ENCODE data around the gene PTGER4. TPM values are rescaled to one million over a fixed set of nuclear protein-coding genes. Genes with fewer than 3 reads are reported as not detected.

The PTGER4 gene
- total RNA-seq, 1 donor from 2014 or later: 73.3 TPM

DNA sequence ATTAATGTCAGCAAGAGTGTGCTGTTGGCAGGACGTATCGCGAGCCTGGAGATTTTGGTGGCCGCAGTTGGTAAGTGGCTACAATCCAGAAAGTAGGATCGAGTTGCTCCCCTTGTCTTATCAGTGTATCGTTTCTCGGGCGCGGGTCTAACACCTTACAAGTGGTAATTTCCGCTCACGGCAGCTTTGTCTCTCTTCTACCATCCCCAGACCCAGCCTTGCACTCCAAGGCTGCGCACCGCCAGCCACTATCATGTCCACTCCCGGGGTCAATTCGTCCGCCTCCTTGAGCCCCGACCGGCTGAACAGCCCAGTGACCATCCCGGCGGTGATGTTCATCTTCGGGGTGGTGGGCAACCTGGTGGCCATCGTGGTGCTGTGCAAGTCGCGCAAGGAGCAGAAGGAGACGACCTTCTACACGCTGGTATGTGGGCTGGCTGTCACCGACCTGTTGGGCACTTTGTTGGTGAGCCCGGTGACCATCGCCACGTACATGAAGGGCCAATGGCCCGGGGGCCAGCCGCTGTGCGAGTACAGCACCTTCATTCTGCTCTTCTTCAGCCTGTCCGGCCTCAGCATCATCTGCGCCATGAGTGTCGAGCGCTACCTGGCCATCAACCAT, 1.1 kb downstream of the PTGER4 start:
- H3K9me3 Mint-ChIP-seq: no peaks in the 10 kb centered on the region
- DNase-seq: peak; percentile 36
- TF ChIP-seq, protein P1, sequence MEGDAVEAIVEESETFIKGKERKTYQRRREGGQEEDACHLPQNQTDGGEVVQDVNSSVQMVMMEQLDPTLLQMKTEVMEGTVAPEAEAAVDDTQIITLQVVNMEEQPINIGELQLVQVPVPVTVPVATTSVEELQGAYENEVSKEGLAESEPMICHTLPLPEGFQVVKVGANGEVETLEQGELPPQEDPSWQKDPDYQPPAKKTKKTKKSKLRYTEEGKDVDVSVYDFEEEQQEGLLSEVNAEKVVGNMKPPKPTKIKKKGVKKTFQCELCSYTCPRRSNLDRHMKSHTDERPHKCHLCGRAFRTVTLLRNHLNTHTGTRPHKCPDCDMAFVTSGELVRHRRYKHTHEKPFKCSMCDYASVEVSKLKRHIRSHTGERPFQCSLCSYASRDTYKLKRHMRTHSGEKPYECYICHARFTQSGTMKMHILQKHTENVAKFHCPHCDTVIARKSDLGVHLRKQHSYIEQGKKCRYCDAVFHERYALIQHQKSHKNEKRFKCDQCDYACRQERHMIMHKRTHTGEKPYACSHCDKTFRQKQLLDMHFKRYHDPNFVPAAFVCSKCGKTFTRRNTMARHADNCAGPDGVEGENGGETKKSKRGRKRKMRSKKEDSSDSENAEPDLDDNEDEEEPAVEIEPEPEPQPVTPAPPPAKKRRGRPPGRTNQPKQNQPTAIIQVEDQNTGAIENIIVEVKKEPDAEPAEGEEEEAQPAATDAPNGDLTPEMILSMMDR (IDR thresholded peaks at IDR 0.05): no peak
- H3K4me1 Mint-ChIP-seq: peaks cover 62% of the 10 kb centered on the region
- no peak for ATAC-seq (ENCODE audit: low read depth)
- intact Hi-C loops (cut with micrococcal nuclease): loop anchor here (1.0 to 5.0 kb wide), 5 partner anchors 116 to 529 kb away; partner anchors contain the start of gene RPL37
- H3K27me3 Mint-ChIP-seq: no peaks in the 10 kb centered on the region
- ChIA-PET CTCF (interaction anchor here (1.3 to 4.9 kb wide), 5 partner anchors 10 to 732 kb away, joined by 3 to 20 read pairs (median 7); no protein-coding TSS in a partner anchor), POLR2A (interaction anchor here (0.6 to 3.9 kb wide), 13 partner anchors 10 to 313 kb away, joined by 3 to 32 read pairs (median 6); partner anchors contain the start of gene RPL37)
- peaks cover 58% of the 10 kb centered on the region for H3K36me3 Mint-ChIP-seq (ENCODE audit: low read depth)
- peak overlapping the region; percentile 98 for H3K4me3 Mint-ChIP-seq
- peak overlapping the region; percentile 92 for H3K27ac Mint-ChIP-seq

DNA sequence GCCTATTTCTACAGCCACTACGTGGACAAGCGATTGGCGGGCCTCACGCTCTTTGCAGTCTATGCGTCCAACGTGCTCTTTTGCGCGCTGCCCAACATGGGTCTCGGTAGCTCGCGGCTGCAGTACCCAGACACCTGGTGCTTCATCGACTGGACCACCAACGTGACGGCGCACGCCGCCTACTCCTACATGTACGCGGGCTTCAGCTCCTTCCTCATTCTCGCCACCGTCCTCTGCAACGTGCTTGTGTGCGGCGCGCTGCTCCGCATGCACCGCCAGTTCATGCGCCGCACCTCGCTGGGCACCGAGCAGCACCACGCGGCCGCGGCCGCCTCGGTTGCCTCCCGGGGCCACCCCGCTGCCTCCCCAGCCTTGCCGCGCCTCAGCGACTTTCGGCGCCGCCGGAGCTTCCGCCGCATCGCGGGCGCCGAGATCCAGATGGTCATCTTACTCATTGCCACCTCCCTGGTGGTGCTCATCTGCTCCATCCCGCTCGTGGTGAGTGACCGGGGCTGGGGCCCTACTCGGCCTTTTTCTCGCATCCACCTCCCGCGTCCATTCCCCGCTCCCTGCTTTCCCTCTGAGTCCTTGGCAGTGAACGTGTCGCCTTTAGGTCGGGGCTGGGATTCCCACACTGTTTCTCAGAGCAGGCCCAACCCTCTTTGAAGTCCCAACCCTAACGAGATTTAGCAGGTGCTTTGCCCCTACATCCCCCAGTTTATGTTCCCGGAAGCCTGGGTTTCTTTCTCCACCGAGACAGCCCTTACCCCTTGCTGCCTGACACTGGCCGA, 1.8 kb downstream of the PTGER4 start:
- CTCF ChIA-PET: interaction anchor here (0.7 to 4.9 kb wide), 5 partner anchors 191 to 733 kb away, joined by 3 to 20 read pairs (median 7); no protein-coding TSS in a partner anchor
- Mint-ChIP-seq H3K9me3 (no peaks in the 10 kb centered on the region), H3K4me3 (peak overlapping the region; percentile 98), H3K36me3 (ENCODE audit: low read depth) (peaks cover 65% of the 10 kb centered on the region), H3K27ac (peak overlapping the region; percentile 92), H3K27me3 (no peaks in the 10 kb centered on the region), H3K4me1 (peaks cover 68% of the 10 kb centered on the region)
- intact Hi-C loops (cut with micrococcal nuclease): loop anchor here (1.0 to 5.0 kb wide), 6 partner anchors 115 to 529 kb away; partner anchors contain the start of gene RPL37
- TF ChIP-seq, protein P1 (IDR thresholded peaks at IDR 0.05): no peak
- DNase-seq (peak; percentile 55), ATAC-seq (ENCODE audit: low read depth) (peak; percentile 9)
- POLR2A ChIA-PET: interaction anchor here (0.6 to 3.9 kb wide), 11 partner anchors 9 to 732 kb away, joined by 3 to 32 read pairs (median 4); partner anchors contain the start of gene RPL37

DNA sequence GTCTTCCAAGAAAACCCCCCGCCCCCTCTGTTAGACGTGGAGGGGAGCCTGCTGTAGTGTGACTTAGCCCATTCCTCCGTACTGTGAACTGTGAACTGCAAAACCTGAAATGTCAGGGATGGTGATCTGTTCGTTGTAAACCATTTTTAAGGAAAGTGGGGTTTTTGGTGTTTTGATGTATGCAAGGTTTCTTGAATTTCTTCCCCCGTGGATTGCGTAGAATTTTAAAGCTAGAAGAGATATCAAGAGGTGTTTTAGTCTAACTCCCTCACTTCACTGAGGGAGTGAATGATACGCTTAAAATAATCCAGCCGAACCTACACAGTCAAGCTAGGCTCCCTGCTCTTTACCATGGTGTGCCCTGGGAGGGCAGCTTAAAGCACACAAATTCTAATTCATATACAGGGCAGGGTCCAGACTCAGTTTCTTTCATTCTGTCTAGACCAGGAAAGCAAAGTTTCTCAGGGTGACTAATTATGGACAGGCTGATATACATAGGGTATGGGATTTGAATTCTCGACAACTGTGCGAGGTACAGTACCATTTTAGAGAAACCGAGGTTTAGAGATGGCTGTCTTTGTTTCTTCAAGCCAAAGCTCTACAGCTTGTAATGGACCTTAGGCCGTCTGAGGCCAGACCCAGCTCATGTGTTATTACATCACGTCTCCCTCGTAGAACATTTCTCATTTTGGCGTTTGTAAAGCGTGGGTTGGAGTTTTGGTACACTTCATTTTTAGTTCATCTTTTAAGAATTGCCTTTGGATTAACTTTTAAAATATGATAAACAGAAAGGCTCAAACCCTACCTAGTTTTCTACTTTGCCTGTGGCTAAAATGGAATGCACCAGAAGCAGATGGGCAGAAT, 2.7 kb downstream of the PTGER4 start:
- Mint-ChIP-seq H3K36me3 (ENCODE audit: low read depth) (peaks cover 70% of the 10 kb centered on the region), H3K27ac (peak overlapping the region; percentile 84), H3K27me3 (no peaks in the 10 kb centered on the region), H3K4me3 (peak overlapping the region; percentile 98), H3K4me1 (peaks cover 72% of the 10 kb centered on the region), H3K9me3 (no peaks in the 10 kb centered on the region)
- POLR2A ChIA-PET: interaction anchor here (0.7 to 3.9 kb wide), 8 partner anchors 153 to 733 kb away, joined by 3 to 32 read pairs (median 4); partner anchors contain the start of gene RPL37
- CTCF ChIA-PET: interaction anchor here (0.7 to 4.9 kb wide), 5 partner anchors 245 to 966 kb away, joined by 3 to 20 read pairs (median 7); no protein-coding TSS in a partner anchor
- ATAC-seq (ENCODE audit: low read depth) (no peak), DNase-seq (no peak)
- intact Hi-C loops (cut with micrococcal nuclease): loop anchor here (1.0 to 5.0 kb wide), 3 partner anchors 155 to 530 kb away; partner anchors contain the start of gene RPL37
- TF ChIP-seq, protein P1 (IDR thresholded peaks at IDR 0.05): no peak

DNA sequence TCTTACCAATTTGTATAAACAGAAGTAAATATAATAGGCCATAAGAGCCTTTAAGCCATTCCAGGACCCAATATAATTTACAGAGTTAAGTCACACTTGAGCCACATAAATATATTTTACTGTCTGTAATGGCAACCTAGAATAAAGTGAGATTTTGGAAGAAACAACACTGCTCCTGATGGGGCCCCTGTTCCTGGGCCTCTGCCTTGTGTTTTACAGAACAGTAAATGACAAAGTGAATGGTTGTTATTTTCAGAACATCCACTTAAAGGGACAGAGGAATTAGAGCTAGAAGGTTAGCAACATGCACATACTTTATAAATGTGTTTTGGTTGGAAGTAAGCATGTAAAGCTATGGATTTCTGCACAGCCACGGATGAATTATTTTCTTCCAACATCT, 3.6 kb downstream of the PTGER4 start:
- no peak for ATAC-seq (ENCODE audit: low read depth)
- Mint-ChIP-seq H3K27ac (peak overlapping the region; percentile 84), H3K36me3 (ENCODE audit: low read depth) (peaks cover 79% of the 10 kb centered on the region), H3K4me1 (peaks cover 78% of the 10 kb centered on the region), H3K9me3 (no peaks in the 10 kb centered on the region), H3K4me3 (peak overlapping the region; percentile 98), H3K27me3 (no peaks in the 10 kb centered on the region)
- CTCF ChIA-PET: interaction anchor here (0.9 to 4.9 kb wide), 6 partner anchors 72 to 734 kb away, joined by 3 to 20 read pairs (median 3); partner anchors contain the start of gene TTC33
- TF ChIP-seq, protein P1 (IDR thresholded peaks at IDR 0.05): no peak
- intact Hi-C loops (cut with micrococcal nuclease): loop anchor here (5.0 kb wide), 2 partner anchors 154 to 531 kb away; partner anchors contain the start of gene RPL37
- POLR2A ChIA-PET: interaction anchor here (1.0 to 2.5 kb wide), 2 partner anchors 115 to 193 kb away, joined by 5 to 9 read pairs; partner anchors contain the start of gene PRKAA1
- DNase-seq: no peak

Measured in activated B cell treated with CpG ODN at 0.5 μM for 24 hours (primary cell).